Measurements from ENCODE around the gene ZNF12. TPM values are rescaled to one million over a fixed set of nuclear protein-coding genes. Genes with fewer than 3 reads are reported as not detected.
A peak's percentile ranks its signal among the peaks of the same experiment; 100 is the strongest.

Gene ZNF12
- polyA plus RNA-seq, 1 donor from 2014 or later: 27.8 TPM

- no peaks in the 10 kb centered on the region for H3K27me3 Mint-ChIP-seq
- H3K4me3 Mint-ChIP-seq: no peak overlapping the region
- H3K4me1 Mint-ChIP-seq: peaks cover 0 to 4% (median 4%) of the 10 kb centered on the region in 3 donors
- no peak overlapping the region for H3K27ac Mint-ChIP-seq
- peaks cover 1% of the 10 kb centered on the region for H3K36me3 Mint-ChIP-seq
- H3K9me3 Mint-ChIP-seq: no peaks in the 10 kb centered on the region
Measured at GRCh38 chr7:6644728-6645127, 62.0 kb downstream of the ZNF12 start.

GRCh38 chr7:6643915-6644625, 62.7 kb downstream of the ZNF12 start:
- Mint-ChIP-seq H3K27ac (no peak overlapping the region), H3K9me3 (no peaks in the 10 kb centered on the region), H3K36me3 (peaks cover 1% of the 10 kb centered on the region), H3K4me3 (no peak overlapping the region), H3K27me3 (no peaks in the 10 kb centered on the region), H3K4me1 (peaks cover 4 to 7% (median 7%) of the 10 kb centered on the region in 3 donors)

GRCh38 chr7:6642861-6643640, 63.7 kb downstream of the ZNF12 start:
- H3K4me3 Mint-ChIP-seq: no peak overlapping the region
- H3K4me1 Mint-ChIP-seq: peaks cover 7 to 15% (median 14%) of the 10 kb centered on the region in 3 donors
- H3K36me3 Mint-ChIP-seq: peaks cover 1% of the 10 kb centered on the region
- H3K9me3 Mint-ChIP-seq: no peaks in the 10 kb centered on the region
- H3K27me3 Mint-ChIP-seq: no peaks in the 10 kb centered on the region
- no peak overlapping the region for H3K27ac Mint-ChIP-seq

- no peaks in the 10 kb centered on the region for H3K27me3 Mint-ChIP-seq
- H3K4me1 Mint-ChIP-seq: peaks cover 11 to 18% (median 16%) of the 10 kb centered on the region in 3 donors
- no peaks in the 10 kb centered on the region for H3K9me3 Mint-ChIP-seq
- H3K4me3 Mint-ChIP-seq: no peak overlapping the region
- peaks cover 1% of the 10 kb centered on the region for H3K36me3 Mint-ChIP-seq
- no peak overlapping the region for H3K27ac Mint-ChIP-seq
Measured at GRCh38 chr7:6642239-6642839, 64.4 kb downstream of the ZNF12 start.

- Mint-ChIP-seq H3K27ac (no peak overlapping the region), H3K4me1 (peaks cover 11 to 18% (median 18%) of the 10 kb centered on the region in 3 donors), H3K36me3 (peaks cover 1% of the 10 kb centered on the region)
Measured at GRCh38 chr7:6641305-6642035, 65.3 kb downstream of the ZNF12 start.

GRCh38 chr7:6640246-6640721, 66.5 kb downstream of the ZNF12 start:
- Mint-ChIP-seq H3K36me3 (no peaks in the 10 kb centered on the region), H3K27me3 (no peaks in the 10 kb centered on the region), H3K4me1 (peaks cover 12 to 22% (median 19%) of the 10 kb centered on the region in 3 donors), H3K27ac (peak overlapping the region in 2 of 3 donors; percentile 70 to 76), H3K9me3 (no peaks in the 10 kb centered on the region), H3K4me3 (peak overlapping the region in 2 of 4 donors; percentile 60 to 66)

More at GRCh38 chr7:6641305-6642035, 65.3 kb downstream of the ZNF12 start:
- peak overlapping the region in 2 of 4 donors; percentile 8 to 17 for H3K4me3 Mint-ChIP-seq
- no peaks in the 10 kb centered on the region for H3K27me3 Mint-ChIP-seq
- no peaks in the 10 kb centered on the region for H3K9me3 Mint-ChIP-seq

- peaks cover 14 to 22% (median 22%) of the 10 kb centered on the region in 3 donors for H3K4me1 Mint-ChIP-seq
- no peaks in the 10 kb centered on the region for H3K36me3 Mint-ChIP-seq
Measured at GRCh38 chr7:6639627-6640026, 67.1 kb downstream of the ZNF12 start.

GRCh38 chr7:6639032-6639431, 67.7 kb downstream of the ZNF12 start:
- Mint-ChIP-seq H3K27me3 (no peaks in the 10 kb centered on the region), H3K4me3 (peak overlapping the region; percentile 45 to 82 (median 70)), H3K27ac (peak overlapping the region; percentile 70 to 95 (median 84)), H3K9me3 (no peaks in the 10 kb centered on the region), H3K4me1 (peaks cover 14 to 22% (median 22%) of the 10 kb centered on the region in 3 donors), H3K36me3 (no peaks in the 10 kb centered on the region)

More at GRCh38 chr7:6639627-6640026, 67.1 kb downstream of the ZNF12 start:
- Mint-ChIP-seq H3K27me3 (no peaks in the 10 kb centered on the region), H3K27ac (peak overlapping the region; percentile 70 to 84 (median 76)), H3K9me3 (no peaks in the 10 kb centered on the region), H3K4me3 (peak overlapping the region in 3 of 4 donors; percentile 45 to 67 (median 60))

Other genes starting within 250 kb of the ZNF12 start
- gene KDELR2, start 222.8 kb downstream of the ZNF12 start, polyA plus RNA-seq: 47.2 TPM
- gene GRID2IP, start 155.5 kb downstream of the ZNF12 start, polyA plus RNA-seq: 0.09 TPM
- gene ZDHHC4, start 129.5 kb downstream of the ZNF12 start, polyA plus RNA-seq: 71.7 TPM
- 41.3 TPM for gene INTS15, start 116.9 kb downstream of the ZNF12 start, polyA plus RNA-seq
- gene ZNF853, start 91.3 kb downstream of the ZNF12 start, polyA plus RNA-seq: 1.5 TPM
- 2.1 TPM for gene ZNF316, start 69.6 kb downstream of the ZNF12 start, polyA plus RNA-seq
- gene RSPH10B2, start 47.2 kb upstream of the ZNF12 start, polyA plus RNA-seq: not detected
- 37.5 TPM for gene CCZ1B, start 119.3 kb upstream of the ZNF12 start, polyA plus RNA-seq